Activated CD4-positive, alpha-beta T cell treated with anti-CD3 and anti-CD28 coated beads, Interleukin-2, Interleukin-4, amounts not matched to agents 100 ng/mL and 50 ng/mL, durations not matched to agents 16 hours and 8 hours (primary cell): ENCODE data around the gene TRAIP.
A peak's percentile ranks its signal among the peaks of the same experiment; 100 is the strongest.
"Not testable (repeated sequence)": the region's sequence is repeated elsewhere in the genome, so short reads cannot be mapped to it uniquely, and the experiment has no call there.

Source experiments
- DNase-seq: peaks from one replicate; pipeline ENCODE4 v3.0.0-alpha.2; 2020; ENCODE audit warnings: low spot score

Gene TRAIP

GRCh38 chr3:49790626-49791411 lies 65.5 kb downstream of the TRAIP start:
- DNase-seq: no peak

GRCh38 chr3:49788056-49788455 lies 68.3 kb downstream of the TRAIP start:
- DNase-seq: no peak

- DNase-seq: no peak
These were observed 68.8 kb downstream of the TRAIP start for GRCh38 chr3:49787536-49787935.

- no peak for DNase-seq
These were observed 69.2 kb downstream of the TRAIP start for GRCh38 chr3:49787182-49787464.

GRCh38 chr3:49786357-49787181 lies 69.8 kb downstream of the TRAIP start, which contains the start of gene IP6K1:
IP6K1 (minus strand) TSS chr3:49786542; CDS start chr3:49748040, 38,502 bp downstream.
- DNase-seq: peak; percentile 100

GRCh38 chr3:49785565-49786356 lies 70.6 kb downstream of the TRAIP start:
- no peak for DNase-seq

- DNase-seq: not testable (repeated sequence)
These were observed 74.1 kb downstream of the TRAIP start for GRCh38 chr3:49782277-49782676.

GRCh38 chr3:49781415-49782199 lies 74.8 kb downstream of the TRAIP start:
- no peak for DNase-seq

GRCh38 chr3:49780975-49781365 lies 75.4 kb downstream of the TRAIP start:
- not testable (repeated sequence) for DNase-seq

- DNase-seq: no peak
These were observed 76.0 kb downstream of the TRAIP start for GRCh38 chr3:49780080-49780974.

- no peak for DNase-seq
These were observed 76.8 kb downstream of the TRAIP start for GRCh38 chr3:49779358-49780079.
